ENCODE measurements around the gene SUSD1. TPM values are rescaled to one million over a fixed set of nuclear protein-coding genes. Genes with fewer than 3 reads are reported as not detected.
A peak's percentile ranks its signal among the peaks of the same experiment; 100 is the strongest.

SUSD1 gene
- total and polyA plus RNA-seq, 2 of the 13 experiments (the other 11 are each of a cell fraction or from before 2014, with no cell fraction given) = 25.9 to 32.3 TPM

DNA sequence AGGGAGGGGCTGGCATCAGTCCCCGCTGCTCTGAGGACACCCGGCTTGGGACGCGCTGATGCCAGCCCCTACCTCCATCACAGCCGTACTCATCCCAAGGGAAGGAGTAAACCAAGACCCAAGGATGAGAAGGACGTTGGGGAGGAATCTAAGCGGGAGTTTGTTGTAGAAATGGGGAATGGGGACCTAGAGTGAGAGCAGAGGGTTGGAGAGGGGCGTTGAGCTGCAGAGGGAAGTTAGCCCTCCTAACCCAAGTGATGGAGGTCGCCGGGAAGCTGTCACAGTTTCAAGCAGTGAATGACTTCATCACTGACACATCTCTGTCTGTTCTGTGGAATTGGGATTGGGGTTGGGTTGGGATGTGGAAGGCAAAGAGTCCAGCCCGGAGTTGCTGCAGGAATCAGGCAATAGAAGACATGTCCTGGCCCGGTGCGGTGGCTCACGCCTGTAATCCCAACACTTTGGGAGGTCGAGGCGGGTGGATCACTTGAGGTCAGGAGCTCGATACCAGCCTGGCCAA, 759 bp upstream of the SUSD1 start:
- ChIA-PET POLR2A (interaction anchor here (0.7 to 3.0 kb wide), 7 partner anchors 10 to 204 kb away, joined by 3 to 13 read pairs (median 5); partner anchors contain the start of genes HSDL2 and PTBP3), CTCF (ENCODE audit: low intra/inter-chr PET ratio, low total read pairs) (no interaction called here)
- Histone ChIP-seq H3K4me2 (ENCODE audit: low read depth, low read length) (peak overlapping the region; percentile 85), H3K4me1 (ENCODE audit: insufficient read depth, low read length) (peaks cover 89% of the 10 kb centered on the region), H3K36me3 (replicated peaks in 1 of 2; ENCODE audit: control insufficient read depth in 1 of 2, insufficient read depth in 2 of 2, low read length in 2 of 2) (0 out of 5 replicates have a peak, but pooled peaks cover 0 to 6% of the 10 kb centered on the region in 2 experiments), H3K27ac (ENCODE audit: extremely low read length, insufficient read depth, low read length) (peak overlapping the region; percentile 72), H3K9me3 (ENCODE audit: low read length) (no peaks in the 10 kb centered on the region), H3K79me2 (ENCODE audit: insufficient read depth, low read length) (peaks cover 33% of the 10 kb centered on the region), H4K20me1 (ENCODE audit: insufficient read depth, low read length) (no peaks in the 10 kb centered on the region), H3K27me3 (ENCODE audit: control insufficient read depth in 1 of 2, insufficient read depth in 2 of 2, low read length in 2 of 2) (no peaks in the 10 kb centered on the region; a peak in 1 of 5 replicates), H3K4me3 (replicated peaks in 1 of 3; ENCODE audit: insufficient read depth in 1 of 3, low read depth in 2 of 3, low read length in 3 of 3) (peak overlapping the region; percentile 62 to 91 (median 89)), H2AFZ (ENCODE audit: low read length) (no peak overlapping the region), H3K9ac (ENCODE audit: insufficient read depth, low read depth, low read length) (peak overlapping the region; percentile 80)
- in situ Hi-C loops (cut with HindIII; ENCODE audit: extremely low pct_ligation_motif_present, low pct_unique_long_range_greater_than_20kb) (no loop called here), intact Hi-C loops (cut with micrococcal nuclease; ENCODE audit: unreplicated experiment) (loop anchor here (5.0 kb wide), 3 partner anchors 56 to 156 kb away; partner anchors contain the start of gene PTBP3)
- WGBS (ENCODE audit: low lambda C conversion rate) = 25% methylated on average over 17 of the region's 17 CpGs
- TF ChIP-seq SAP130 (CRISPR knock-in tag; IDR thresholded peaks at IDR 0.05; ENCODE audit: low read depth) = peak; percentile 3; the same call in 1 of the 2 replicates
- TF ChIP-seq ZNF614 (CRISPR knock-in tag; IDR thresholded peaks at IDR 0.05; ENCODE audit: borderline replicate concordance) = 0 out of 2 replicates have a peak, but pooled peaks have one; percentile 16
- TF ChIP-seq ZNF737 (CRISPR knock-in tag; IDR thresholded peaks at IDR 0.05; ENCODE audit: borderline replicate concordance) = 0 out of 2 replicates have a peak, but pooled peaks have one; percentile 3
- TF ChIP-seq, protein P1, sequence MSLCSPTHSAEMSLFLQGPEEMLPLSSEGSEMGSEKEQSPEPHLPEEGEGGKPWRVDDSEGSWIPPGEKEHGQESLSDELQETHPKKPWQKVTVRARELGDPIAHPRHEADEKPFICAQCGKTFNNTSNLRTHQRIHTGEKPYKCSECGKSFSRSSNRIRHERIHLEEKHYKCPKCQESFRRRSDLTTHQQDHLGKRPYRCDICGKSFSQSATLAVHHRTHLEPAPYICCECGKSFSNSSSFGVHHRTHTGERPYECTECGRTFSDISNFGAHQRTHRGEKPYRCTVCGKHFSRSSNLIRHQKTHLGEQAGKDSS (CRISPR knock-in tag; IDR thresholded peaks at IDR 0.05; ENCODE audit: borderline replicate concordance, low read depth) = 0 out of 2 replicates have a peak, but pooled peaks have one; percentile 13
- no peak for TF ChIP-seq KDM1A (CRISPR knock-in tag; IDR thresholded peaks at IDR 0.05)
- TF ChIP-seq PCBP2 (optimal IDR thresholded peaks at IDR 0.05; ENCODE audit: low read depth, low read length, poor library complexity, severe bottlenecking) = no peak
- no peak for TF ChIP-seq RXRA (CRISPR knock-in tag; IDR thresholded peaks at IDR 0.05)
- no peak for TF ChIP-seq SP1 (IDR thresholded peaks at IDR 0.05)
- 0 out of 2 replicates have a peak, but pooled peaks have one; percentile 16 for TF ChIP-seq SP1 (CRISPR knock-in tag; IDR thresholded peaks at IDR 0.05)
- no peak for TF ChIP-seq ZNF496 (CRISPR knock-in tag; IDR thresholded peaks at IDR 0.05; ENCODE audit: insufficient replicate concordance)
- TF ChIP-seq POLR2A (IDR thresholded peaks at IDR 0.05; ENCODE audit: insufficient read depth in 1 of 2, low read depth in 2 of 2, low read length in 2 of 2) = peak in 1 of 2 experiments; percentile 20; a peak in 2 of 4 replicates
- TF ChIP-seq HNRNPK (IDR thresholded peaks at IDR 0.05; ENCODE audit: low read depth, low read length, poor library complexity, severe bottlenecking) = no peak
- 0 out of 2 replicates have a peak, but pooled peaks have one; percentile 55 for TF ChIP-seq ZIK1 (CRISPR knock-in tag; IDR thresholded peaks at IDR 0.05; ENCODE audit: borderline replicate concordance, low read depth)
- BruUV-seq (replicated peaks) = no TSS peak
- no peak for FAIRE-seq
- peak; percentile 18 for DNase-seq (ENCODE audit: low spot score)
- peak; percentile 6 for ATAC-seq

Measured in HepG2 (cell line).